Kidney (tissue), 14 donors: ENCODE data around the gene S100A9. TPM values are rescaled to one million over a fixed set of nuclear protein-coding genes. Genes with fewer than 3 reads are reported as not detected.

Experiments used
- DNase-seq, 5 donors: peaks; one replicate each; pipeline ENCODE4 v3.0.0-alpha.2; 2013 to 2020
- FAIRE-seq: peaks from 2 replicates; lab custom pipeline; 2012; peaks lifted over from hg19 to GRCh38; lab: Jason Lieb, UNC
- H3K27ac ChIP-seq, 2 donors: one replicate each; pipeline ENCODE4 v1.7.0; 2013; ENCODE audit warnings: low read depth in 2 of 2, low read length in 2 of 2, inconsistent platforms in 1 of 2
- H3K27me3 ChIP-seq: one replicate; pipeline ENCODE4 v1.7.1; 2013; ENCODE audit warnings: low read length, inconsistent platforms; ENCODE audit not compliant: control insufficient read depth, insufficient read depth
- H3K36me3 ChIP-seq, 3 donors: one replicate each; pipeline versions ENCODE4 v1.7.0 to v1.7.1; 2013; ENCODE audit warnings: low read length in 3 of 3, control low read depth in 1 of 3, inconsistent platforms in 1 of 3; ENCODE audit not compliant: insufficient read depth in 3 of 3, control insufficient read depth in 2 of 3
- H3K4me1 ChIP-seq, 3 donors: one replicate each; pipeline versions ENCODE4 v1.7.0 to v1.7.1; 2013; ENCODE audit warnings: low read length in 3 of 3, inconsistent platforms in 1 of 3, low read depth in 1 of 3; ENCODE audit not compliant: control insufficient read depth in 2 of 3, insufficient read depth in 2 of 3
- H3K4me3 ChIP-seq, 3 donors: one replicate each; pipeline versions ENCODE4 v1.7.0 to v1.8.1; 2013; ENCODE audit warnings: low read length in 3 of 3, control low read depth in 1 of 3, inconsistent platforms in 1 of 3
- H3K9ac ChIP-seq, 3 donors: one replicate each; pipeline versions ENCODE4 v1.7.0 to v1.7.1; 2013; ENCODE audit warnings: low read length in 3 of 3, control low read depth in 1 of 3, inconsistent platforms in 1 of 3
- H3K9me3 ChIP-seq, 3 donors: one replicate each; pipeline versions ENCODE4 v1.7.0 to v1.7.1; 2013; ENCODE audit warnings: low read length in 3 of 3, control low read depth in 1 of 3, inconsistent platforms in 1 of 3; ENCODE audit not compliant: control insufficient read depth in 2 of 3, insufficient read depth in 1 of 3
- intact Hi-C: fragments of 100-400 bp; cut with DNase I; formaldehyde crosslinking; loops from one replicate; pipeline ENCODE4 v1.11.1; 2022
- polyA plus RNA-seq: library from polyadenylated mRNA; stranded (reverse); fragments of 350-450 nt; fragmentation: Illumina TruSeq; extraction: RNeasy Lipid Tissue Mini Kit (QIAGEN cat#74804); gene quantifications from one replicate; pipeline ENCODE4 v1.2.3, GENCODE V29; 2014; ENCODE audit warnings: low read depth, low replicate concordance; ENCODE audit not compliant: insufficient read depth
- total RNA-seq: library from RNA; stranded (reverse); fragmentation: NEBNext Ultra II Directional; extraction: Animal tissue kit (Norgen Biotek cat#: 25700); gene quantifications from one replicate; pipeline ENCODE4 v1.2.1, GENCODE V29; 2021
- TF ChIP-seq, protein P1 (sequence below): IDR thresholded peaks from 3 replicates; pipeline ENCODE4 v1.5.1; 2012; ENCODE audit warnings: mild to moderate bottlenecking, moderate library complexity, borderline replicate concordance; ENCODE audit not compliant: insufficient read depth; ENCODE audit errors: extremely low read depth
- donor health status: control.
- donor health status: control.
- donor health status: control.
- donor health status: control.
- donor health status: control.
- donor health status: DM: yes; HTN: yes; CAD: no.
- donor health status: Normal renal cell carcinoma (clear cell type).

S100A9 gene
- total and polyA plus RNA-seq, 2 donors from 2014 or later: 41.9 to 271 TPM

DNA sequence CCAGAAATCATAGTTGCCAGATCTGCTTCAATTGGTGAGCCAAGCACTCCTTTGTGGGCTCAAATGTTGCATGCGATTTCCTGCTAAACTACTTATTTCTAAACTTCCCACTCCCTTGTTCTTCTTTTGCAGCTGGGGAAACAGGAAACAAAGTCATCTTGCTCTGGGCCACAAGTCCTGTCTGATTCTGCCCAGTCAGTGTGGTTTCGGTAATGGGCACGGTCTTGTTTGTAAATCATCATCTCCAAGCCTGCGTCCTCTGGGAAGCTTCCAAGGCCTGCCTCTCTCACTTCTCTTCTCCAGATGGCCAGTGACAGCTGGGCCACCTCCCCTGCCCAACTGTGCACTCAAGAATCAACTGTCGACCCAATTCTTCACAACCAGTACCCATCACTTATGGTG lies 28.8 kb downstream of the S100A9 start:
- Histone ChIP-seq H3K27me3 (no peaks in the 10 kb centered on the region), H3K4me1 (no peaks in the 10 kb centered on the region), H3K9me3 (peaks cover 0 to 14% (median 0%) of the 10 kb centered on the region in 3 donors), H3K9ac (no peak overlapping the region), H3K27ac (no peak overlapping the region), H3K36me3 (no peaks in the 10 kb centered on the region), H3K4me3 (no peak overlapping the region)
- TF ChIP-seq, protein P1, sequence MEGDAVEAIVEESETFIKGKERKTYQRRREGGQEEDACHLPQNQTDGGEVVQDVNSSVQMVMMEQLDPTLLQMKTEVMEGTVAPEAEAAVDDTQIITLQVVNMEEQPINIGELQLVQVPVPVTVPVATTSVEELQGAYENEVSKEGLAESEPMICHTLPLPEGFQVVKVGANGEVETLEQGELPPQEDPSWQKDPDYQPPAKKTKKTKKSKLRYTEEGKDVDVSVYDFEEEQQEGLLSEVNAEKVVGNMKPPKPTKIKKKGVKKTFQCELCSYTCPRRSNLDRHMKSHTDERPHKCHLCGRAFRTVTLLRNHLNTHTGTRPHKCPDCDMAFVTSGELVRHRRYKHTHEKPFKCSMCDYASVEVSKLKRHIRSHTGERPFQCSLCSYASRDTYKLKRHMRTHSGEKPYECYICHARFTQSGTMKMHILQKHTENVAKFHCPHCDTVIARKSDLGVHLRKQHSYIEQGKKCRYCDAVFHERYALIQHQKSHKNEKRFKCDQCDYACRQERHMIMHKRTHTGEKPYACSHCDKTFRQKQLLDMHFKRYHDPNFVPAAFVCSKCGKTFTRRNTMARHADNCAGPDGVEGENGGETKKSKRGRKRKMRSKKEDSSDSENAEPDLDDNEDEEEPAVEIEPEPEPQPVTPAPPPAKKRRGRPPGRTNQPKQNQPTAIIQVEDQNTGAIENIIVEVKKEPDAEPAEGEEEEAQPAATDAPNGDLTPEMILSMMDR: no peak
- no peak for FAIRE-seq
- intact Hi-C loops: no loop called here
- DNase-seq: peak in 1 of 5 donors; percentile 3

- Histone ChIP-seq H3K4me1 (no peaks in the 10 kb centered on the region), H3K27me3 (no peaks in the 10 kb centered on the region), H3K36me3 (no peaks in the 10 kb centered on the region), H3K27ac (no peak overlapping the region), H3K9me3 (peaks cover 0 to 11% (median 0%) of the 10 kb centered on the region in 3 donors), H3K9ac (no peak overlapping the region), H3K4me3 (no peak overlapping the region)
- DNase-seq (no peak), FAIRE-seq (no peak)
- intact Hi-C loops: no loop called here
- TF ChIP-seq, protein P1: no peak
Observed at GRCh38 chr1:153387001-153387400, 29.3 kb downstream of the S100A9 start.

DNA sequence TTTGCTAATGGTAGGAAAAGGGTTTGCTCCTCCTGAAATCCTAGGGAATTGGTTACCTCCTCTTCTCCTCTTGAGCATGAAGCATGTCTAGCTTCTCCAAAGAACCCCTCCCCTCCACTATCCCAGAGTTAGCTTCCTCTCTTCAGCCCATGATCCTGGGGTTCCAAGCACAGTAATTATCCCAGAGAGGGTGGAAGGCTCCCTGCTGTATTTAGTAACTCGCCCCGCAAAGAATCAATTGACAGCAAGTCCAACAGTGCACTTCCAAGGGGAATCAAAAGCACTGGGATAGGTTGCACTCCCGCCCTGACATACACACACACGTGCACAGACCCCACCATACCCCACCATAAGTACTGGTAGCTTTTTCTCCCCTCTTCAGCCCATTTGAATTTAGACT lies 30.1 kb downstream of the S100A9 start:
- Histone ChIP-seq H3K36me3 (no peaks in the 10 kb centered on the region), H3K4me3 (no peak overlapping the region), H3K4me1 (no peaks in the 10 kb centered on the region), H3K27ac (no peak overlapping the region), H3K9me3 (peaks cover 0 to 6% (median 0%) of the 10 kb centered on the region in 3 donors), H3K27me3 (no peaks in the 10 kb centered on the region), H3K9ac (no peak overlapping the region)
- no peak for FAIRE-seq
- TF ChIP-seq, protein P1: no peak
- DNase-seq: no peak
- intact Hi-C loops: no loop called here

DNA sequence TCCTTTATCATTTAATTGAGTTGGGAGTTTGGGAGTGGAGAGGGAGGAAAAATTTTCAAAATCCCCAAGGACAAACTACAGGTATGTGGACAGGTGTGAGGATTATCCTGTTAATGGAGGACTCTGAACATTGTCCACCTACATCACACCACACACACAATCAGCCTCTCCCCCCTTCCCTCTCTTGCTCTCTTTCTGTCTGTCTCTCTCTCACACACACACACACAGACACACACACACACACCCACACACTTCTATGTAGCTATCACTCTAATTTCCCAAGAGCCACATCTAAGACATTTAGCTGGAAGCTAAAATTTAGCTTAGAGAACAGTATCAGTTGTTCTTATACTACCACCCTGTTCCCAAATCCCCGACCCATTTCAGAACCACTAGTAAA lies 31.7 kb downstream of the S100A9 start:
- Histone ChIP-seq H3K36me3 (no peaks in the 10 kb centered on the region), H3K27ac (no peak overlapping the region), H3K27me3 (no peaks in the 10 kb centered on the region), H3K9me3 (no peaks in the 10 kb centered on the region), H3K4me3 (no peak overlapping the region), H3K4me1 (no peaks in the 10 kb centered on the region), H3K9ac (no peak overlapping the region)
- TF ChIP-seq, protein P1: no peak
- FAIRE-seq (no peak), DNase-seq (no peak)
- intact Hi-C loops: no loop called here
